Effector memory CD4-positive, alpha-beta T cell (primary cell): ENCODE results near the gene AHDC1.

Source experiments
- DNase-seq, 3 donors: peaks; one replicate each; pipeline ENCODE4 v3.0.0-alpha.2; 2020
- H3K27ac ChIP-seq: 2 replicates; pipeline ENCODE4 v1.7.0; 2013; ENCODE audit warnings: mild to moderate bottlenecking, low read length, moderate library complexity; ENCODE audit not compliant: insufficient read depth, poor library complexity, severe bottlenecking
- H3K27me3 ChIP-seq: replicated peaks from 2 replicates; pipeline ENCODE4 v1.7.0; 2013; ENCODE audit warnings: mild to moderate bottlenecking, low read length; ENCODE audit not compliant: insufficient read depth, control insufficient read depth, poor library complexity, severe bottlenecking
- H3K36me3 ChIP-seq: 2 replicates; pipeline ENCODE4 v1.7.0; 2013; ENCODE audit warnings: mild to moderate bottlenecking, low read length, moderate library complexity; ENCODE audit not compliant: control insufficient read depth, insufficient read depth
- H3K4me1 ChIP-seq: 2 replicates; pipeline ENCODE4 v1.7.0; 2013; ENCODE audit warnings: low read length, mild to moderate bottlenecking; ENCODE audit not compliant: control insufficient read depth, insufficient read depth, poor library complexity, severe bottlenecking
- H3K4me3 ChIP-seq: 2 replicates; pipeline ENCODE4 v1.7.0; 2013; ENCODE audit warnings: low read length, low read depth, mild to moderate bottlenecking; ENCODE audit not compliant: insufficient read depth, poor library complexity, severe bottlenecking
- H3K9me3 ChIP-seq: 2 replicates; pipeline ENCODE4 v1.7.0; 2013; ENCODE audit warnings: mild to moderate bottlenecking, low read length, moderate library complexity; ENCODE audit not compliant: control insufficient read depth

The AHDC1 gene

GRCh38 chr1:27592232-27592930 is 11.6 kb downstream of the AHDC1 start:
- no peaks in the 10 kb centered on the region for H3K9me3 ChIP-seq
- H3K27ac ChIP-seq: no peak overlapping the region
- no peaks in the 10 kb centered on the region for H3K36me3 ChIP-seq
- no peak overlapping the region for H3K4me3 ChIP-seq
- no peaks in the 10 kb centered on the region for H3K27me3 ChIP-seq
- DNase-seq: no peak
- peaks cover 11% of the 10 kb centered on the region for H3K4me1 ChIP-seq

- Histone ChIP-seq H3K27me3 (no peaks in the 10 kb centered on the region), H3K36me3 (no peaks in the 10 kb centered on the region), H3K4me3 (no peak overlapping the region), H3K9me3 (no peaks in the 10 kb centered on the region), H3K27ac (no peak overlapping the region), H3K4me1 (peaks cover 8% of the 10 kb centered on the region)
- no peak for DNase-seq
These were observed 12.3 kb downstream of the AHDC1 start for GRCh38 chr1:27591622-27592021.

GRCh38 chr1:27590917-27591508 is 12.9 kb downstream of the AHDC1 start:
- H3K9me3 ChIP-seq: no peaks in the 10 kb centered on the region
- no peaks in the 10 kb centered on the region for H3K27me3 ChIP-seq
- no peak for DNase-seq
- H3K27ac ChIP-seq: no peak overlapping the region
- H3K4me3 ChIP-seq: no peak overlapping the region
- H3K36me3 ChIP-seq: no peaks in the 10 kb centered on the region
- H3K4me1 ChIP-seq: peaks cover 4% of the 10 kb centered on the region

- Histone ChIP-seq H3K4me1 (no peaks in the 10 kb centered on the region), H3K4me3 (no peak overlapping the region), H3K27ac (no peak overlapping the region), H3K9me3 (no peaks in the 10 kb centered on the region), H3K36me3 (no peaks in the 10 kb centered on the region), H3K27me3 (no peaks in the 10 kb centered on the region)
- DNase-seq: no peak
These were observed 14.0 kb downstream of the AHDC1 start for GRCh38 chr1:27589841-27590426.

GRCh38 chr1:27589441-27589840 is 14.5 kb downstream of the AHDC1 start:
- Histone ChIP-seq H3K27me3 (no peaks in the 10 kb centered on the region), H3K27ac (no peak overlapping the region), H3K4me3 (no peak overlapping the region), H3K4me1 (no peaks in the 10 kb centered on the region), H3K36me3 (no peaks in the 10 kb centered on the region), H3K9me3 (no peaks in the 10 kb centered on the region)
- no peak for DNase-seq

GRCh38 chr1:27588256-27589232 is 15.4 kb downstream of the AHDC1 start:
- Histone ChIP-seq H3K9me3 (no peaks in the 10 kb centered on the region), H3K27ac (no peak overlapping the region), H3K4me1 (no peaks in the 10 kb centered on the region), H3K27me3 (no peaks in the 10 kb centered on the region), H3K36me3 (no peaks in the 10 kb centered on the region), H3K4me3 (no peak overlapping the region)
- no peak for DNase-seq

- no peak overlapping the region for H3K27ac ChIP-seq
- no peaks in the 10 kb centered on the region for H3K27me3 ChIP-seq
- no peaks in the 10 kb centered on the region for H3K4me1 ChIP-seq
- no peak for DNase-seq
- H3K36me3 ChIP-seq: no peaks in the 10 kb centered on the region
- H3K4me3 ChIP-seq: no peak overlapping the region
- H3K9me3 ChIP-seq: no peaks in the 10 kb centered on the region
These were observed 18.3 kb downstream of the AHDC1 start for GRCh38 chr1:27585684-27586083.

GRCh38 chr1:27584453-27584852 is 19.5 kb downstream of the AHDC1 start:
- Histone ChIP-seq H3K27ac (no peak overlapping the region), H3K36me3 (no peaks in the 10 kb centered on the region), H3K4me1 (no peaks in the 10 kb centered on the region), H3K4me3 (no peak overlapping the region), H3K27me3 (no peaks in the 10 kb centered on the region), H3K9me3 (no peaks in the 10 kb centered on the region)
- DNase-seq: no peak

- DNase-seq: no peak
- H3K9me3 ChIP-seq: no peaks in the 10 kb centered on the region
- H3K4me3 ChIP-seq: no peak overlapping the region
- H3K27ac ChIP-seq: no peak overlapping the region
- H3K27me3 ChIP-seq: no peaks in the 10 kb centered on the region
- H3K4me1 ChIP-seq: no peaks in the 10 kb centered on the region
- H3K36me3 ChIP-seq: no peaks in the 10 kb centered on the region
These were observed 20.5 kb downstream of the AHDC1 start for GRCh38 chr1:27583479-27583878.
